ENCODE measurements around the gene ZNF526. TPM values are rescaled to one million over a fixed set of nuclear protein-coding genes. Genes with fewer than 3 reads are reported as not detected.

The ZNF526 gene
- polyA plus RNA-seq, 3 donors = 0.96 to 3.4 (median 1.3) TPM

DNA sequence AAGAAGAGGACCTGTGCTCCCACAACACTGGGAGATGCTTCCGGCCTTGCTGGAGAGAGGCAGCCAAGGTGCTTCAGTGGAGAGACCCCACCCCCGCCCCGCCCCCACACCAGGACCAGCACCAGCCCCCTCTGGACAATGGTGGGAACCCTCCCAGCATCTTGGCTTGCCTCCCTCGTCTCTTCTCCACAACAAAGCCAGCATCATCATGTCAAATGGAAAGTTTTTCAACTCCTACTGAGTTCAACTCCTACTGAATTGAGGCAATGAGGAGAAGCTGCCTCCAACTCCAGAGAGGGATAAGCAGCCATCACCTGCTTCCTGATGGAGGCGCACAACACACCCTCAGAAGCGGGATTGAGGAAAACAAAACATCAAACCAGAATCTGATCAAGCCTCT lies 15.4 kb upstream of the ZNF526 start:
- H3K36me3 ChIP-seq (replicated peaks in 1 of 2; ENCODE audit: control insufficient read depth in 1 of 2, insufficient read depth in 2 of 2, low read length in 2 of 2) = peaks cover 62 to 83% of the 10 kb centered on the region in 2 donors
- Mint-ChIP-seq H3K36me3 (peaks cover 87 to 92% of the 10 kb centered on the region in 2 donors), H3K4me3 (no peak overlapping the region), H3K27ac (peak overlapping the region in 4 of 7 donors; percentile 10 to 100 (median 68)), H3K9me3 (peaks cover 0 to 3% (median 0%) of the 10 kb centered on the region in 7 donors), H3K4me1 (peaks cover 86% of the 10 kb centered on the region), H3K27me3 (ENCODE audit: low read depth in 3 of 3) (peaks cover 0 to 5% (median 0%) of the 10 kb centered on the region in 3 donors)
- no peak overlapping the region for H3K4me3 ChIP-seq (replicated peaks in 1 of 3; ENCODE audit: low read depth in 2 of 3, low read length in 3 of 3)
- H4K20me1 ChIP-seq (ENCODE audit: insufficient read depth, low read length) = peaks cover 30% of the 10 kb centered on the region
- no peak for DNase-seq
- TF ChIP-seq, protein P1, sequence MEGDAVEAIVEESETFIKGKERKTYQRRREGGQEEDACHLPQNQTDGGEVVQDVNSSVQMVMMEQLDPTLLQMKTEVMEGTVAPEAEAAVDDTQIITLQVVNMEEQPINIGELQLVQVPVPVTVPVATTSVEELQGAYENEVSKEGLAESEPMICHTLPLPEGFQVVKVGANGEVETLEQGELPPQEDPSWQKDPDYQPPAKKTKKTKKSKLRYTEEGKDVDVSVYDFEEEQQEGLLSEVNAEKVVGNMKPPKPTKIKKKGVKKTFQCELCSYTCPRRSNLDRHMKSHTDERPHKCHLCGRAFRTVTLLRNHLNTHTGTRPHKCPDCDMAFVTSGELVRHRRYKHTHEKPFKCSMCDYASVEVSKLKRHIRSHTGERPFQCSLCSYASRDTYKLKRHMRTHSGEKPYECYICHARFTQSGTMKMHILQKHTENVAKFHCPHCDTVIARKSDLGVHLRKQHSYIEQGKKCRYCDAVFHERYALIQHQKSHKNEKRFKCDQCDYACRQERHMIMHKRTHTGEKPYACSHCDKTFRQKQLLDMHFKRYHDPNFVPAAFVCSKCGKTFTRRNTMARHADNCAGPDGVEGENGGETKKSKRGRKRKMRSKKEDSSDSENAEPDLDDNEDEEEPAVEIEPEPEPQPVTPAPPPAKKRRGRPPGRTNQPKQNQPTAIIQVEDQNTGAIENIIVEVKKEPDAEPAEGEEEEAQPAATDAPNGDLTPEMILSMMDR (IDR thresholded peaks at IDR 0.05) = no peak
- no peak overlapping the region for H2AFZ ChIP-seq (ENCODE audit: insufficient read depth, low read depth, low read length, poor library complexity, severe bottlenecking)
- peaks cover 72 to 81% of the 10 kb centered on the region in 2 donors for H3K4me1 ChIP-seq (ENCODE audit: control insufficient read depth in 1 of 2, insufficient read depth in 2 of 2, low read length in 2 of 2)
- peaks cover 83% of the 10 kb centered on the region for H3K79me2 ChIP-seq (ENCODE audit: insufficient read depth, low read length)
- intact Hi-C loops (cut with micrococcal nuclease) = loop anchor here in 1 of 2 donors (5.0 kb wide), 1 partner anchor 78 kb away; no protein-coding TSS in a partner anchor
- H3K9me3 ChIP-seq (replicated peaks in 1 of 2; ENCODE audit: control insufficient read depth in 1 of 2, insufficient read depth in 1 of 2, low read length in 2 of 2) = no peaks in the 10 kb centered on the region
- peak overlapping the region in 1 of 2 donors; percentile 100 for H3K27ac ChIP-seq (ENCODE audit: low read depth in 1 of 2, low read length in 2 of 2)
- no peaks in the 10 kb centered on the region for H3K27me3 ChIP-seq (ENCODE audit: control insufficient read depth in 2 of 2, insufficient read depth in 2 of 2, low read length in 2 of 2)
- WGBS (ENCODE audit: insufficient coverage) = 100% methylated on average over 3 of the region's 6 CpGs
- no peak overlapping the region for H3K4me2 ChIP-seq (replicated peaks; ENCODE audit: extremely low read depth, low read length, poor library complexity, severe bottlenecking)
- H3K9ac ChIP-seq (ENCODE audit: insufficient read depth, low read length, poor library complexity, severe bottlenecking) = no peak overlapping the region

DNA sequence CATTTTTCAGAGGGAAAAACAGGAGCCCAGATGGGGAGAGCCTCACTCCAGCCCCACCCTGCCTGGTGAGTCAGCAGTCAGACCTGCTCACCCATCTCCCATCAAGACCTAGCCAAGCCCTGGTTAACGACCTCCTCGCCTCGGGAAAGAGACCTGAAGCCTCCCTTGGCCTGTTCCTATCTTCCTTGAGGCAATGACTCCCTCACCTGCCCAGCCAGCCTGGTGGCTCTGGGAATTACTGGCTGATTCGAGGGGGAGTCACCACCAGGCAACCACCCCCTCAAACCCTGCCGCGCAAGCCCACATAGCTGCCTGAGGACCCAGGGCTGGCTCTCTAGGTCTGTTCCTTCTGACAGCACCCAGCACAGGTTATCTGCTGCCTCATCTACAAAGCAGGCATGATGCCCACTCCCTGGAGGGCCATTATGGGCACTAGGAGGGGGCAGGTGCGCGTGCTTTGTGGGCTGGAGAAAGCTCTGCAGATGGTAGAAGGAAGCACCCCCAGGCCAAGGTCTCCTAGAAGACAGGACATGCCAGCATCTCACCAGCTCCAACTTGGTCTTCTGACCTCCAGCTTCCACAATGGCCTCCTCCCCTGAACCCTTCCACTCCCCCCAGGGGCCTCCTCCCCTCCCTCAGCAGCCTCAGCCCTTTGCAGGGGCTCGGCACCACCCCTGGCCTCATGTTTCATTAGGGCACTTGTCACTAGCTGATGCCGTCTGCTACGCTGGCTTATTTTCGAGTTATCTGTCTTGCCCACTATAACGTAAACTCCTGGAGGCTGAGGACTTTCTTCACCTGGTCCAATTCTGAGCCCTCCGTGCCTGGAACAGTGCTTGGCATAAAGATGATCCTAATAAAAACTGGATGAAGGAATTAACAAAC lies 13.0 kb upstream of the ZNF526 start:
- Histone ChIP-seq H3K4me2 (replicated peaks; ENCODE audit: extremely low read depth, low read length, poor library complexity, severe bottlenecking) (peak overlapping the region; percentile 44), H3K27me3 (ENCODE audit: control insufficient read depth in 2 of 2, insufficient read depth in 2 of 2, low read length in 2 of 2) (no peaks in the 10 kb centered on the region), H3K79me2 (ENCODE audit: insufficient read depth, low read length) (peaks cover 91% of the 10 kb centered on the region), H2AFZ (ENCODE audit: insufficient read depth, low read depth, low read length, poor library complexity, severe bottlenecking) (no peak overlapping the region), H3K4me1 (ENCODE audit: control insufficient read depth in 1 of 2, insufficient read depth in 2 of 2, low read length in 2 of 2) (peaks cover 48 to 58% of the 10 kb centered on the region in 2 donors), H3K9ac (ENCODE audit: insufficient read depth, low read length, poor library complexity, severe bottlenecking) (peak overlapping the region; percentile 27), H3K27ac (ENCODE audit: low read depth in 1 of 2, low read length in 2 of 2) (peak overlapping the region; percentile 63 to 80), H3K4me3 (replicated peaks in 1 of 3; ENCODE audit: low read depth in 2 of 3, low read length in 3 of 3) (peak overlapping the region in 1 of 3 experiments; percentile 25), H3K36me3 (replicated peaks in 1 of 2; ENCODE audit: control insufficient read depth in 1 of 2, insufficient read depth in 2 of 2, low read length in 2 of 2) (peaks cover 81 to 93% of the 10 kb centered on the region in 2 donors), H3K9me3 (replicated peaks in 1 of 2; ENCODE audit: control insufficient read depth in 1 of 2, insufficient read depth in 1 of 2, low read length in 2 of 2) (no peaks in the 10 kb centered on the region), H4K20me1 (ENCODE audit: insufficient read depth, low read length) (peaks cover 53% of the 10 kb centered on the region)
- Mint-ChIP-seq H3K4me3 (peak overlapping the region in 1 of 2 donors; percentile 60), H3K27ac (peak overlapping the region; percentile 86 to 99 (median 95)), H3K27me3 (ENCODE audit: low read depth in 3 of 3) (no peaks in the 10 kb centered on the region), H3K4me1 (peaks cover 61% of the 10 kb centered on the region), H3K36me3 (peaks cover 80 to 99% of the 10 kb centered on the region in 2 donors), H3K9me3 (peaks cover 0 to 3% (median 0%) of the 10 kb centered on the region in 7 donors)
- TF ChIP-seq, protein P1 (IDR thresholded peaks at IDR 0.05) = no peak
- DNase-seq = no peak
- intact Hi-C loops (cut with micrococcal nuclease) = no loop called here
- 89% methylated on average over 10 of the region's 14 CpGs for WGBS (ENCODE audit: insufficient coverage)
